ENCODE data around the gene UBC.

DNA sequence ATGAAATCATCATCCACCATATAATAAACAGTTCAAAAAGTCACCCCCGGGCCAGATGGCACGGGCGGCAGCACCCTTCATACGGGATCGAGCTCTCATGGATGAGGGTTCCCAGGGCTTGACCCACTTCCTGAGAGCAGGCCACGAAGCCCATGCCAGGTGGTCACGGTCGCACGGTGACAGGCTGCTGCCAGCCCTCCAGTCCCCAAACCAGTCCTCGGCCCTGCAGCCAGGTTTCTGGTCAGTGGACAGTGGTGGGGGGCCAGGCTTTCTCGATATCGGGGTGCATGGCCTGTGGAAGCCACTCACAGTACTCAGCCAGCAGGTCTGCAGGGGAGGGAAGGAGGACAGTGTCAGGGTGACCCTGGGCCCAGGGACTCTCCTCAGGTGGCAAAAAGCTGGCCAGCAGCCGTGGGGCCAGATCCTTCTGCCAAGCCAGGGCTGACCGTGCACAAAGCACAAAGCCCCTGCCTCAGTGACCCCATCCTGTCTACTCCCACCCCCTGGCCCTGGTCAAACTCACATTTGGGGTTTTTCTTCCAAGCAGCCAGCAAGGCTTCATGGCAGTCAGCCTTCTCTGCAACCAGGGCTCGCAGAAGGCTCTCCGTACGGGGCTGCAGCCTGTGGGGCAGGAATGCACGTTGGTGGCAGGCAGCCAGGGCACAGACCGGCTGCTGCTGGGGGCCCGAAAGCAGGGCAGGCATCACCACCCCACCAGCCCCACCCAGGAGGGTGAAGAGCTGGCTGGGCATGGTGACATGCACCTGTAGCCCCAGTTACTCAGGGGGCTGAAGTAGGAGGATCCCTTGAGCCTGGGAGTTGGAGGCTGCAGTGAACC lies 33.3 kb upstream of the UBC start:
- TF ChIP-seq, protein P1, sequence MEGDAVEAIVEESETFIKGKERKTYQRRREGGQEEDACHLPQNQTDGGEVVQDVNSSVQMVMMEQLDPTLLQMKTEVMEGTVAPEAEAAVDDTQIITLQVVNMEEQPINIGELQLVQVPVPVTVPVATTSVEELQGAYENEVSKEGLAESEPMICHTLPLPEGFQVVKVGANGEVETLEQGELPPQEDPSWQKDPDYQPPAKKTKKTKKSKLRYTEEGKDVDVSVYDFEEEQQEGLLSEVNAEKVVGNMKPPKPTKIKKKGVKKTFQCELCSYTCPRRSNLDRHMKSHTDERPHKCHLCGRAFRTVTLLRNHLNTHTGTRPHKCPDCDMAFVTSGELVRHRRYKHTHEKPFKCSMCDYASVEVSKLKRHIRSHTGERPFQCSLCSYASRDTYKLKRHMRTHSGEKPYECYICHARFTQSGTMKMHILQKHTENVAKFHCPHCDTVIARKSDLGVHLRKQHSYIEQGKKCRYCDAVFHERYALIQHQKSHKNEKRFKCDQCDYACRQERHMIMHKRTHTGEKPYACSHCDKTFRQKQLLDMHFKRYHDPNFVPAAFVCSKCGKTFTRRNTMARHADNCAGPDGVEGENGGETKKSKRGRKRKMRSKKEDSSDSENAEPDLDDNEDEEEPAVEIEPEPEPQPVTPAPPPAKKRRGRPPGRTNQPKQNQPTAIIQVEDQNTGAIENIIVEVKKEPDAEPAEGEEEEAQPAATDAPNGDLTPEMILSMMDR (IDR thresholded peaks at IDR 0.05): no peak
- TF ChIP-seq POLR2AphosphoS5 (IDR thresholded peaks at IDR 0.05): no peak
- no peak for TF ChIP-seq POLR2A (IDR thresholded peaks at IDR 0.05)

All from breast epithelium (tissue), 3 donors.